Loucy (cell line): Measurements from ENCODE around the gene L3MBTL3.

Experiments
- H2AFZ ChIP-seq: fragments of 200-600 bp; sonication (generic); 2 replicates; pipeline ENCODE4 v1.6.0; 2016; ENCODE audit warnings: antibody characterized with exemption, mild to moderate bottlenecking, low read length, moderate library complexity
- H3F3A ChIP-seq: fragments of 200-600 bp; 2 replicates; pipeline ENCODE4 v1.6.0; 2016; ENCODE audit warnings: antibody characterized with exemption, low read depth, mild to moderate bottlenecking
- H3K27me3 ChIP-seq: fragments of 200-600 bp; sonication (generic); 2 replicates; pipeline ENCODE4 v1.6.1; 2014; ENCODE audit warnings: low read length, mild to moderate bottlenecking; ENCODE audit not compliant: insufficient read depth, poor library complexity, severe bottlenecking
- H3K36me3 ChIP-seq: fragments of 200-600 bp; sonication (generic); 2 replicates; pipeline ENCODE4 v1.6.1; 2016; ENCODE audit warnings: low read length; ENCODE audit not compliant: insufficient read depth
- H3K4me1 ChIP-seq: fragments of 200-600 bp; sonication (generic); 2 replicates; pipeline ENCODE4 v1.5.1; 2014; ENCODE audit warnings: low read length, mild to moderate bottlenecking; ENCODE audit not compliant: insufficient read depth, poor library complexity, severe bottlenecking
- H3K4me2 ChIP-seq: fragments of 200-600 bp; sonication (generic); 2 replicates; pipeline ENCODE4 v1.6.0; 2014; ENCODE audit warnings: antibody characterized with exemption, low read length, low read depth, mild to moderate bottlenecking; ENCODE audit not compliant: poor library complexity, severe bottlenecking
- H3K4me3 ChIP-seq: fragments of 200-600 bp; sonication (generic); 2 replicates; pipeline ENCODE4 v1.5.1; 2014; ENCODE audit warnings: low read length, mild to moderate bottlenecking, mixed read lengths; ENCODE audit not compliant: poor library complexity, severe bottlenecking
- H3K79me2 ChIP-seq: fragments of 200-600 bp; sonication (generic); 2 replicates; pipeline ENCODE4 v1.6.1; 2014; ENCODE audit warnings: low read length; ENCODE audit not compliant: insufficient read depth
- H3K9ac ChIP-seq: fragments of 200-600 bp; sonication (generic); 2 replicates; pipeline ENCODE4 v1.6.0; 2014; ENCODE audit warnings: mild to moderate bottlenecking, low read depth, low read length, moderate library complexity; ENCODE audit not compliant: poor library complexity, severe bottlenecking
- H3K9me2 ChIP-seq: fragments of 200-600 bp; sonication (generic); replicated peaks from 2 replicates; pipeline ENCODE4 v1.6.1; 2016; ENCODE audit warnings: low read depth, low read length, mixed read lengths
- H3K9me3 ChIP-seq: fragments of 200-600 bp; sonication (generic); 2 replicates; pipeline ENCODE4 v1.6.1; 2014; ENCODE audit warnings: mild to moderate bottlenecking, antibody characterized with exemption, low read length, low read depth; ENCODE audit not compliant: insufficient read depth
- H4K20me1 ChIP-seq: fragments of 200-600 bp; sonication (generic); 2 replicates; pipeline ENCODE4 v1.6.0; 2014; ENCODE audit warnings: antibody characterized with exemption, low read length, mild to moderate bottlenecking; ENCODE audit not compliant: insufficient read depth, poor library complexity, severe bottlenecking
- EZH2phosphoT487 ChIP-seq: fragments of 200-600 bp; IDR thresholded peaks from 2 replicates; pipeline ENCODE4 v1.6.1; 2018; ENCODE audit warnings: antibody characterized with exemption, mild to moderate bottlenecking, moderate library complexity, borderline replicate concordance
- TF ChIP-seq, protein P1 (sequence below): fragments of 200-600 bp; sonication (generic); conservative IDR thresholded peaks from 2 replicates; pipeline ENCODE4 v1.5.1; 2014; ENCODE audit warnings: mild to moderate bottlenecking, antibody characterized with exemption, low read length

Gene L3MBTL3

DNA sequence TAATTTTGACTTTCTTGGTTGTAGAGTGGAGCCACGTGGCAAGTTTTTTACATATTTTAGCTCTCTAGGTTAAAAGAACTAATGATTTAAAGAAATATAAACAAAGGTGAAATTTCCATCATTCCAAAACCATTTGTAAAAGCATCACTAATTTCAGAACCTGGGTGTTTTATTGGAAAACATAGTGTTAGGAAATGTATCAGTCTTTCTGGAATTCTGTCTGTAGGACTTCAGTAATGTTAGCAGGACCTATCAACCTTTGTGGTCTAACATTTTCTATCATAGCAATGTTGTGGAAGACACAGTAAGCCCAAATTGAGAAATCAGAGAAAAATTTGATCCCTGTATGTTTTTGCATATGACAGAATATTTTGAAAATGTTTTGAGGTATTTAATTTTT lies 28.3 kb downstream of the L3MBTL3 start:
- no peaks in the 10 kb centered on the region for H4K20me1 ChIP-seq
- no peaks in the 10 kb centered on the region for H3F3A ChIP-seq
- H3K4me1 ChIP-seq = no peaks in the 10 kb centered on the region
- H3K4me2 ChIP-seq = no peak overlapping the region
- no peaks in the 10 kb centered on the region for H3K79me2 ChIP-seq
- peaks cover 28% of the 10 kb centered on the region; the same call in 1 of the 2 replicates for H3K36me3 ChIP-seq
- no peak overlapping the region for H3K9ac ChIP-seq
- H2AFZ ChIP-seq = no peak overlapping the region
- H3K4me3 ChIP-seq = no peak overlapping the region
- TF ChIP-seq EZH2phosphoT487 = no peak
- TF ChIP-seq, protein P1, sequence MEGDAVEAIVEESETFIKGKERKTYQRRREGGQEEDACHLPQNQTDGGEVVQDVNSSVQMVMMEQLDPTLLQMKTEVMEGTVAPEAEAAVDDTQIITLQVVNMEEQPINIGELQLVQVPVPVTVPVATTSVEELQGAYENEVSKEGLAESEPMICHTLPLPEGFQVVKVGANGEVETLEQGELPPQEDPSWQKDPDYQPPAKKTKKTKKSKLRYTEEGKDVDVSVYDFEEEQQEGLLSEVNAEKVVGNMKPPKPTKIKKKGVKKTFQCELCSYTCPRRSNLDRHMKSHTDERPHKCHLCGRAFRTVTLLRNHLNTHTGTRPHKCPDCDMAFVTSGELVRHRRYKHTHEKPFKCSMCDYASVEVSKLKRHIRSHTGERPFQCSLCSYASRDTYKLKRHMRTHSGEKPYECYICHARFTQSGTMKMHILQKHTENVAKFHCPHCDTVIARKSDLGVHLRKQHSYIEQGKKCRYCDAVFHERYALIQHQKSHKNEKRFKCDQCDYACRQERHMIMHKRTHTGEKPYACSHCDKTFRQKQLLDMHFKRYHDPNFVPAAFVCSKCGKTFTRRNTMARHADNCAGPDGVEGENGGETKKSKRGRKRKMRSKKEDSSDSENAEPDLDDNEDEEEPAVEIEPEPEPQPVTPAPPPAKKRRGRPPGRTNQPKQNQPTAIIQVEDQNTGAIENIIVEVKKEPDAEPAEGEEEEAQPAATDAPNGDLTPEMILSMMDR = no peak
- no peaks in the 10 kb centered on the region for H3K27me3 ChIP-seq
- H3K9me2 ChIP-seq = no peaks in the 10 kb centered on the region
- H3K9me3 ChIP-seq = no peaks in the 10 kb centered on the region

DNA sequence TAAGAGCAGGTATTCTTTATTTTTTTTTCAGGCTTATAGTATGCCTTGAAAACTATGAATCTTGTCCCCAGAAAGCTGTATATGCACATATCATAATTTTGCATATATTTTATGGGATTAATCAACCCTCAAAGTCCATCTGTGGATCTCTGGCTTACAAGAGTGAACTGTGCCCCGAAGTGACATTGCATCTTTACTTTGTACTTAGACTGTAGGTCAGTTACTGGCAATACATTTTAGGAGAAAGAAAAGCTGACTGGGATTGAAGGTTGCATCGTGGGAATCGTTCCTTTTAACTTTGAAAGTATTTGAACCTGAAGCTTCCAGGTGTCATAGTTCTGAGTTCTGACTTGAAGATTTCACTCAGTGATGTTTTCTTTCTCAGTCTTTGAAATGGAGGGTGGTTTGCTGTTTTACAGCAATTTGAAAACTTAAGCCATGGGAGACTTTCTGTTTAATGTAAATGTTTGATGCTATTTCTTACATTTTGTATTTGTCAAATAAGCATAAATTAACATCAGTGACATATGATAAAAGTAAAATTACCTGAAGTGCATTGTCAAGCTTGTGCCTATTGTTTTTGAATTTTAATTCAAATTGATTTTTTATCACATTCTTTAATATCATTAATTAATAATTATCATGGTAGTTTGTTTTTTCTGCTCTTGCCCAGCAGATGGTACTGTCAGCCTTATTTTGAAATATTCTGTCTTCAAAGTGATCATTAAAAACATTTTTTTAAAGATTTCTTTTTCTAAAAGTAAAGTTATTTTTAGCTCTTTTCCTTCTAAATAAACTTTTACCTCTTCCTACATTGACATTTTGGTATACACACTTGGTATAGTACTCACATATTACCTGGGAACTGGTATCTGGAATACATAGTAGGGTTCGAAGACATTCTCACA lies 29.0 kb downstream of the L3MBTL3 start:
- H3K4me1 ChIP-seq = no peaks in the 10 kb centered on the region
- no peaks in the 10 kb centered on the region for H3K27me3 ChIP-seq
- peaks cover 29% of the 10 kb centered on the region; the same call in 1 of the 2 replicates for H3K36me3 ChIP-seq
- H2AFZ ChIP-seq = no peak overlapping the region
- H3K4me2 ChIP-seq = no peak overlapping the region
- no peaks in the 10 kb centered on the region for H4K20me1 ChIP-seq
- no peak overlapping the region for H3K9ac ChIP-seq
- no peaks in the 10 kb centered on the region for H3K9me3 ChIP-seq
- H3K4me3 ChIP-seq = no peak overlapping the region
- TF ChIP-seq EZH2phosphoT487 = no peak
- TF ChIP-seq, protein P1 = no peak
- H3F3A ChIP-seq = no peaks in the 10 kb centered on the region
- H3K79me2 ChIP-seq = no peaks in the 10 kb centered on the region
- no peaks in the 10 kb centered on the region for H3K9me2 ChIP-seq

DNA sequence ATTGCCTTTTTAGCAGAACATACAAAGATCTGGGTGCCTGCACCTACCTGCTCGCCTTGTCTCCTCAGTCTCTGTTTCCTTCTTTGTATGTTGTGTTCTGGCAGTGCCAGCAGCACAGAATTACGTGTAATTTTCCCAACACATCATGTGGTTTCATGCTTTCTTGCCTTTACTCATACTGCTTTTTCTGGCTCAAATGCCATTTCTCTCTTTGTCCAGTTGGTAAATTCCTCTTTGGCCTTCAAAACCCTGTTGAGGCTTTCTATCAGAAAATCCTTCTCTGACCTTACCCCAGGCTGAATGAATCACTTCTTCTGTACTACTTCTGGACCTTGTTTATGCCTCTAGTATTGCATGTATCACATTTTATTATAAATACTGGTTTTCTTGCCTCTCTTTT lies 31.8 kb downstream of the L3MBTL3 start:
- Histone ChIP-seq H3K4me3 (no peak overlapping the region), H3K36me3 (peaks cover 40% of the 10 kb centered on the region; the same call in 1 of the 2 replicates), H3K4me1 (no peaks in the 10 kb centered on the region), H3K79me2 (no peaks in the 10 kb centered on the region), H3K9ac (no peak overlapping the region), H3K9me3 (no peaks in the 10 kb centered on the region), H3K9me2 (no peaks in the 10 kb centered on the region), H2AFZ (no peak overlapping the region), H3K27me3 (no peaks in the 10 kb centered on the region), H3F3A (no peaks in the 10 kb centered on the region), H4K20me1 (no peaks in the 10 kb centered on the region), H3K4me2 (no peak overlapping the region)
- TF ChIP-seq, protein P1 = no peak
- no peak for TF ChIP-seq EZH2phosphoT487
